Thoracic aorta (tissue), 2 donors: ENCODE results near the gene IP6K3. TPM values are rescaled to one million over a fixed set of nuclear protein-coding genes. Genes with fewer than 3 reads are reported as not detected.

Source experiments
- ATAC-seq: fragments of 150-250 bp; one replicate; pipeline ENCODE4 v1.8.0; 2017; ENCODE audit warnings: low read depth; ENCODE audit not compliant: insufficient number of reproducible peaks, low FRiP score
- DNase-seq: peaks from one replicate; pipeline ENCODE4 v3.0.0-alpha.2; 2020; ENCODE audit warnings: low spot score
- H3K27ac ChIP-seq, 2 donors: fragments of 200-600 bp; sonication (generic); 1 replicate in 1 of 2; 2 replicates in 1 of 2; pipeline ENCODE4 v1.5.1; 2016; ENCODE audit warnings: mild to moderate bottlenecking in 2 of 2, moderate library complexity in 2 of 2
- H3K27me3 ChIP-seq: fragments of 200-600 bp; sonication (generic); replicated peaks from 2 replicates; pipeline ENCODE4 v1.6.0; 2016; ENCODE audit warnings: mild to moderate bottlenecking; ENCODE audit not compliant: insufficient read depth
- H3K36me3 ChIP-seq: fragments of 200-600 bp; sonication (generic); one replicate; pipeline ENCODE4 v1.5.1; 2016
- H3K4me1 ChIP-seq, 2 donors: fragments of 200-600 bp; sonication (generic); 1 replicate in 1 of 2; 2 replicates in 1 of 2; pipeline versions ENCODE4 v1.5.1 to v1.6.0; 2016; ENCODE audit warnings: low read depth in 2 of 2, mild to moderate bottlenecking in 1 of 2; ENCODE audit not compliant: control insufficient read depth in 1 of 2
- H3K4me3 ChIP-seq: fragments of 200-600 bp; sonication (generic); 2 replicates; pipeline ENCODE4 v1.5.1; 2016; ENCODE audit warnings: mild to moderate bottlenecking
- H3K9me3 ChIP-seq: fragments of 200-600 bp; sonication (generic); 2 replicates; pipeline ENCODE4 v1.5.1; 2016
- total RNA-seq, 2 donors: library from RNA; depleted of rRNA; stranded (reverse); fragments of >200 nt; gene quantifications; one replicate each; pipeline versions ENCODE4 v1.1.0 to v1.2.3, GENCODE V29; 2016
- TF ChIP-seq, protein P1 (sequence below): fragments of 200-600 bp; sonication (generic); IDR thresholded peaks from one replicate; pipeline ENCODE4 v1.5.1; 2019; ENCODE audit warnings: antibody characterized with exemption

IP6K3 gene
- total RNA-seq, 2 donors from 2014 or later = 0.27 to 0.56 TPM

- no peak overlapping the region for H3K27ac ChIP-seq
- DNase-seq (no peak), ATAC-seq (no peak)
- no peaks in the 10 kb centered on the region for H3K36me3 ChIP-seq
- TF ChIP-seq, protein P1, sequence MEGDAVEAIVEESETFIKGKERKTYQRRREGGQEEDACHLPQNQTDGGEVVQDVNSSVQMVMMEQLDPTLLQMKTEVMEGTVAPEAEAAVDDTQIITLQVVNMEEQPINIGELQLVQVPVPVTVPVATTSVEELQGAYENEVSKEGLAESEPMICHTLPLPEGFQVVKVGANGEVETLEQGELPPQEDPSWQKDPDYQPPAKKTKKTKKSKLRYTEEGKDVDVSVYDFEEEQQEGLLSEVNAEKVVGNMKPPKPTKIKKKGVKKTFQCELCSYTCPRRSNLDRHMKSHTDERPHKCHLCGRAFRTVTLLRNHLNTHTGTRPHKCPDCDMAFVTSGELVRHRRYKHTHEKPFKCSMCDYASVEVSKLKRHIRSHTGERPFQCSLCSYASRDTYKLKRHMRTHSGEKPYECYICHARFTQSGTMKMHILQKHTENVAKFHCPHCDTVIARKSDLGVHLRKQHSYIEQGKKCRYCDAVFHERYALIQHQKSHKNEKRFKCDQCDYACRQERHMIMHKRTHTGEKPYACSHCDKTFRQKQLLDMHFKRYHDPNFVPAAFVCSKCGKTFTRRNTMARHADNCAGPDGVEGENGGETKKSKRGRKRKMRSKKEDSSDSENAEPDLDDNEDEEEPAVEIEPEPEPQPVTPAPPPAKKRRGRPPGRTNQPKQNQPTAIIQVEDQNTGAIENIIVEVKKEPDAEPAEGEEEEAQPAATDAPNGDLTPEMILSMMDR = no peak
- H3K9me3 ChIP-seq = no peaks in the 10 kb centered on the region
- no peak overlapping the region for H3K4me3 ChIP-seq
- H3K4me1 ChIP-seq = peaks cover 3 to 6% of the 10 kb centered on the region in 2 donors
- no peaks in the 10 kb centered on the region for H3K27me3 ChIP-seq
Observed at GRCh38 chr6:33722103-33722623, 24.5 kb downstream of the IP6K3 start.

GRCh38 chr6:33721508-33721907 lies 25.2 kb downstream of the IP6K3 start:
- TF ChIP-seq, protein P1 = no peak
- DNase-seq = no peak
- Histone ChIP-seq H3K27ac (no peak overlapping the region), H3K36me3 (no peaks in the 10 kb centered on the region), H3K4me3 (no peak overlapping the region), H3K9me3 (no peaks in the 10 kb centered on the region), H3K27me3 (no peaks in the 10 kb centered on the region), H3K4me1 (peaks cover 5 to 11% of the 10 kb centered on the region in 2 donors)
- ATAC-seq = no peak

- no peaks in the 10 kb centered on the region for H3K27me3 ChIP-seq
- no peak overlapping the region for H3K27ac ChIP-seq
- TF ChIP-seq, protein P1 = no peak
- DNase-seq = no peak
- no peak for ATAC-seq
- no peaks in the 10 kb centered on the region for H3K9me3 ChIP-seq
- no peak overlapping the region for H3K4me3 ChIP-seq
- H3K36me3 ChIP-seq = no peaks in the 10 kb centered on the region
- H3K4me1 ChIP-seq = peaks cover 5 to 11% of the 10 kb centered on the region in 2 donors
Observed at GRCh38 chr6:33720998-33721397, 25.7 kb downstream of the IP6K3 start.

- DNase-seq (no peak), ATAC-seq (no peak)
- H3K4me1 ChIP-seq = peaks cover 5 to 11% of the 10 kb centered on the region in 2 donors
- TF ChIP-seq, protein P1 = no peak
- H3K27me3 ChIP-seq = no peaks in the 10 kb centered on the region
- H3K36me3 ChIP-seq = no peaks in the 10 kb centered on the region
- H3K27ac ChIP-seq = no peak overlapping the region
- no peaks in the 10 kb centered on the region for H3K9me3 ChIP-seq
- no peak overlapping the region for H3K4me3 ChIP-seq
Observed at GRCh38 chr6:33719326-33719987, 27.2 kb downstream of the IP6K3 start.

- TF ChIP-seq, protein P1 = no peak
- no peaks in the 10 kb centered on the region for H3K9me3 ChIP-seq
- peak overlapping the region in 1 of 2 donors; percentile 46 for H3K27ac ChIP-seq
- no peak for DNase-seq
- no peak overlapping the region for H3K4me3 ChIP-seq
- no peaks in the 10 kb centered on the region for H3K36me3 ChIP-seq
- no peak for ATAC-seq
- H3K4me1 ChIP-seq = peaks cover 5 to 11% of the 10 kb centered on the region in 2 donors
- no peaks in the 10 kb centered on the region for H3K27me3 ChIP-seq
Observed at GRCh38 chr6:33718713-33719112, 28.0 kb downstream of the IP6K3 start.
